Heart right ventricle (tissue), 16 donors: ENCODE results near the gene RTN4R. TPM values are rescaled to one million over a fixed set of nuclear protein-coding genes. Genes with fewer than 3 reads are reported as not detected.
"Not testable (repeated sequence)": the region's sequence is repeated elsewhere in the genome, so short reads cannot be mapped to it uniquely, and the experiment has no call there.

Experiments used
- ATAC-seq, 8 donors: fragments of 200-7000 bp; cut with Tn5 transposase; one replicate each; pipeline ENCODE4 v1.9.1; 2020; ENCODE audit warnings: mild to moderate bottlenecking in 8 of 8, moderate library complexity in 8 of 8, moderate number of reproducible peaks in 1 of 8
- DNase-seq, 2 donors: peaks; one replicate each; pipeline ENCODE4 v3.0.0-alpha.2; 2020
- H3K27ac ChIP-seq, 10 donors: fragments of 200-600 bp; sonication (generic) in 2 of 10; one replicate each; pipeline versions ENCODE4 v1.5.0 to v1.8.0; 2020 to 2022; ENCODE audit warnings: mild to moderate bottlenecking in 3 of 10
- H3K27me3 ChIP-seq, 7 donors: fragments of 200-600 bp; one replicate each; pipeline ENCODE4 v1.8.0; 2021 to 2022; ENCODE audit warnings: mild to moderate bottlenecking in 2 of 7
- H3K36me3 ChIP-seq, 9 donors: fragments of 200-600 bp; sonication (generic) in 1 of 9; one replicate each; pipeline versions ENCODE4 v1.5.0 to v1.8.0; 2020 to 2022; ENCODE audit warnings: mild to moderate bottlenecking in 2 of 9
- H3K4me1 ChIP-seq, 9 donors: fragments of 200-600 bp; sonication (generic) in 1 of 9; one replicate each; pipeline versions ENCODE4 v1.5.0 to v1.8.0; 2020 to 2022; ENCODE audit warnings: mild to moderate bottlenecking in 4 of 9
- H3K4me3 ChIP-seq, 10 donors: fragments of 200-600 bp; sonication (generic) in 2 of 10; one replicate each; pipeline versions ENCODE4 v1.5.0 to v1.8.0; 2020 to 2022; ENCODE audit warnings: mild to moderate bottlenecking in 7 of 10, moderate library complexity in 2 of 10
- H3K9me3 ChIP-seq, 11 donors: fragments of 200-600 bp in 10 of 11; sonication (generic) in 2 of 11; one replicate each; pipeline versions ENCODE4 v1.5.0 to v1.8.0; 2013 to 2022; ENCODE audit warnings: mild to moderate bottlenecking in 2 of 11, control low read depth in 1 of 11, moderate library complexity in 1 of 11
- CTCF ChIP-seq, 9 donors: fragments of 200-600 bp; sonication (generic) in 2 of 9; IDR thresholded peaks; one replicate each; pipeline versions ENCODE4 v1.5.0 to v1.8.0; 2021 to 2022; ENCODE audit warnings: antibody characterized with exemption in 9 of 9, mild to moderate bottlenecking in 5 of 9, moderate library complexity in 1 of 9
- WGBS, 2 donors: extraction: QIAGEN DNeasy Blood & Tissue Kit; methylation state at CpG; one replicate each; pipeline ENCODE4 v1.1.7; 2013; ENCODE audit warnings: inconsistent platforms in 1 of 2; 5-methylcytosine and 5-hydroxymethylcytosine counted together
- intact Hi-C, 10 donors: fragments of 100-400 bp; cut with DNase I; formaldehyde crosslinking; loops; one replicate each; pipeline versions ENCODE4 v1.11.1 to v1.14.2; 2022
- polyA plus RNA-seq, 2 donors: library from polyadenylated mRNA; stranded (reverse); fragments of 200-250 nt; gene quantifications; one replicate each; pipeline ENCODE4 v1.2.3, GENCODE V29; 2013
- total RNA-seq, 10 donors: library from RNA; stranded (reverse); fragmentation: NEBNext Ultra II Directional in 3 of 10; extraction: Animal tissue kit (Norgen Biotek cat#: 25700) in 3 of 10; gene quantifications; one replicate each; pipeline versions ENCODE4 v1.2.1 to v1.2.4, GENCODE V29; 2021 to 2023
- donor health status: Arrhythmogenic right ventricular cardiomyopathy.
- donor health status: ischemic (EF 13 %, LVEDD 7.1; RV severe dilation, severe dysfunction).
- donor health status: healthy with polysubstance abuse.
- donor health status: DM: no; HTN: yes; CAD: no.
- donor health status: DM: no; HTN: no; CAD: no.
- donor health status: ischemic (EF 25% LVEDD 6.9; RV normal size, moderate dysfunction).
- donor health status: ischemic (EF 25% LVEDD 5.7; RV mildly dilated, moderate dysfunction).
- donor health status: healthy.
- donor health status: DM: yes; HTN: yes; CAD: no.
- donor health status: Ischemic cardiomyopathy.
- donor health status: ischemic (EF 35%, LVEDD 5.7; RV mildly dilated, moderate dysfunction).
- donor health status: nonischemic (EF 11% LVEDD 7.7; RV severe dilation, severe dysfunction).
- donor health status: DM: yes; HTN: yes; CAD: no.
- donor health status: PGD.
- donor health status: ischemic (EF 29% LVEDD 5.4; RV normal size, mild dysfunction).
- donor health status: nonischemic (EF 23%, LVEDD 6.1; RV moderate dilation, normal function).

Gene RTN4R
- total and polyA plus RNA-seq, 12 donors, result 0.56 to 2.5 (median 0.93) TPM

DNA sequence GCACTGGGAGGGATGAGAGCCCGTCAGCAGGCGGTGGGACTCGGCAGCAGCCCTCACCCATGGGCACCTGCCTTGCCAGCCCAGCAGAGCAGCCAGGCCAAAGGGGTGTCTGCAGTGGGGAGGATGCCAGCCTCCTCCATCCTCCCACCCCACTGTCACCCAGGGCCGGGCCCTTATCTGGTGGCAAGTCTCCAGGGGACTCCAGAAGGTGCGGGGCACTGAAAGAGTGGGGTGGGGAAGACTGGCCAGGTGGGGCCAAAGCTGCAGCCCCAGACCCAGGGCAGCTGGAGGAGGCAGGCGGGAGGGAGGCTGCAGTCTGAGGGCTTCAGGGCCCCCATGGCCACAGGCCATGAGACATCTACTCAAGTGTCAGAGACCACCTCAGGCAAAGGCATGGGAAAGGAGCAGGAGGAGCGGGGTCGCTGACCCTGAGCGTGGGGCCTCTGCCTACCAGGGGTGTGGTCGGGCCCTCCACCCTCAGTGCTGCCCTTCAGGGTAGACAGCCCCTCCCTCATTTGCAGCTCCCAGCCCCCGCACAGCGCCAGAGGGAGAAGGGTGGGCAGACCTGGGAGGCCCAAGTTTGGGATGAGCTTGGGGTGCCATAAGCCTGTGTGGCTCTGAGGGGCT is 48.2 kb upstream of the RTN4R start:
- intact Hi-C loops, result loop anchor here in 1 of 10 donors (10.0 kb wide), 1 partner anchor 78 kb away; the partner anchor contains the start of gene ZNF74
- Histone ChIP-seq H3K36me3 (peaks cover 0 to 16% (median 0%) of the 10 kb centered on the region in 9 donors), H3K27ac (no peak overlapping the region), H3K4me3 (no peak overlapping the region), H3K9me3 (no peaks in the 10 kb centered on the region), H3K27me3 (no peaks in the 10 kb centered on the region), H3K4me1 (peaks cover 11 to 41% (median 32%) of the 10 kb centered on the region in 9 donors)
- TF ChIP-seq CTCF (IDR thresholded peaks at IDR 0.05), result no peak
- WGBS, 2 donors, result 85 to 87% methylated on average over 11 to 12 of the region's 12 CpGs
- DNase-seq, result no peak
- ATAC-seq, result no peak

GRCh38 chr22:20315337-20316216 is 47.5 kb upstream of the RTN4R start:
- no peak for TF ChIP-seq CTCF (IDR thresholded peaks at IDR 0.05)
- intact Hi-C loops, result loop anchor here in 1 of 10 donors (10.0 kb wide), 1 partner anchor 79 kb away; the partner anchor contains the start of gene ZNF74
- WGBS, 2 donors, result 87 to 89% methylated on average over 22 to 25 of the region's 25 CpGs
- Histone ChIP-seq H3K36me3 (peaks cover 0 to 16% (median 0%) of the 10 kb centered on the region in 9 donors), H3K4me1 (peaks cover 10 to 34% (median 24%) of the 10 kb centered on the region in 9 donors), H3K4me3 (no peak overlapping the region), H3K27ac (no peak overlapping the region), H3K27me3 (no peaks in the 10 kb centered on the region), H3K9me3 (no peaks in the 10 kb centered on the region)
- no peak for ATAC-seq
- DNase-seq, result no peak

DNA sequence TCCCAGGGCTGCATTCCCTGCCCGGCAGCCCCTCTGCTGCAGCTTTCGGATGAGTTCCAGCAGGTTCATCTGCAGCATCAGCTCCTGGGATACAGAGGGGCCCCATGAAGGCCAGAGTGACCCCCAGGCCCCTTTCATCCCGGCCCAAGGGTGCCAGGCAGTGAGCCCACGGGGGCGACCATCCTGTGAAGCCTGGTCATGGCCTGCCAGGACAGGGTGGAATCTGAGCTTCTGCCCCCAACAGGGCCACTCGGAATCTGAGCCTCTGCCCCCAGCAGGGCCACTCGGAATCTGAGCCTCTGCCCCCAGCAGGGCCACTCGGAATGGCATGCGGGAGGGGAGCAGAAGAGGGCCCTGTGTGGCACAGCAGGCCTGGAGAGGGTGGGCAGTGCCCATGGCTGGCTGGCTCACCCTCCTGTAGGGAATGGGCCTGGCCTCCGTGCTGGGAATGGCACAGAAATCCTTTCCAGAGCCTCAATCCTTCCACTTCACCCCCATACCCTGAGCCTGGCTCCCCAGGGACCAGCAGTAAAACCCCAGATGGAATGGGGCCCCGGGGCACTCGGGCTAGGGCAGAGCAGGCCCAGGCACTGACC is 46.7 kb upstream of the RTN4R start:
- intact Hi-C loops, result loop anchor here in 1 of 10 donors (10.0 kb wide), 1 partner anchor 80 kb away; the partner anchor contains the start of gene ZNF74
- WGBS, 2 donors, result 93 to 94% methylated on average over 12 of the region's 12 CpGs
- not testable (repeated sequence) for H3K27me3 ChIP-seq, H3K4me3 ChIP-seq, H3K9me3 ChIP-seq, DNase-seq, ATAC-seq, H3K27ac ChIP-seq
- Histone ChIP-seq H3K4me1 (peaks cover 10 to 32% (median 21%) of the 10 kb centered on the region in 9 donors), H3K36me3 (peaks cover 0 to 16% (median 0%) of the 10 kb centered on the region in 9 donors)

- 86 to 88% methylated on average over 5 of the region's 5 CpGs for WGBS, 2 donors
- H3K4me3 ChIP-seq, H3K27me3 ChIP-seq, H3K27ac ChIP-seq, H3K9me3 ChIP-seq, ATAC-seq, DNase-seq: not testable (repeated sequence)
- Histone ChIP-seq H3K36me3 (peaks cover 0 to 16% (median 0%) of the 10 kb centered on the region in 9 donors), H3K4me1 (peaks cover 10 to 31% (median 20%) of the 10 kb centered on the region in 9 donors)
- intact Hi-C loops, result loop anchor here in 1 of 10 donors (10.0 kb wide), 1 partner anchor 81 kb away; the partner anchor contains the start of gene ZNF74
These were observed 46.1 kb upstream of the RTN4R start for GRCh38 chr22:20314206-20314605.

- H3K4me3 ChIP-seq, H3K9me3 ChIP-seq, H3K27ac ChIP-seq, H3K27me3 ChIP-seq: not testable (repeated sequence)
- peaks cover 4 to 24% (median 13%) of the 10 kb centered on the region in 9 donors for H3K4me1 ChIP-seq
- ATAC-seq (peak in 2 of 8 donors; percentile 5 to 21), DNase-seq (peak in 1 of 2 donors; percentile 2)
- 83 to 84% methylated on average over 9 to 10 of the region's 11 CpGs for WGBS, 2 donors
- H3K36me3 ChIP-seq, result peaks cover 0 to 16% (median 0%) of the 10 kb centered on the region in 9 donors
- intact Hi-C loops, result loop anchor here in 1 of 10 donors (10.0 kb wide), 1 partner anchor 81 kb away; the partner anchor contains the start of gene ZNF74
These were observed 45.4 kb upstream of the RTN4R start for GRCh38 chr22:20313306-20314077.
